HG03439 (cell line): ENCODE data around the gene CDKL4.
A peak's percentile ranks its signal among the peaks of the same experiment; 100 is the strongest.
"Not testable (repeated sequence)": the region's sequence is repeated elsewhere in the genome, so short reads cannot be mapped to it uniquely, and the experiment has no call there.

Experiments used
- ATAC-seq: cut with Tn5 transposase; IDR thresholded peaks from one replicate; pipeline ENCODE4 v1.9.1; 2021; ENCODE audit warnings: mild to moderate bottlenecking, moderate library complexity; ENCODE audit not compliant: unreplicated experiment

The CDKL4 gene

DNA sequence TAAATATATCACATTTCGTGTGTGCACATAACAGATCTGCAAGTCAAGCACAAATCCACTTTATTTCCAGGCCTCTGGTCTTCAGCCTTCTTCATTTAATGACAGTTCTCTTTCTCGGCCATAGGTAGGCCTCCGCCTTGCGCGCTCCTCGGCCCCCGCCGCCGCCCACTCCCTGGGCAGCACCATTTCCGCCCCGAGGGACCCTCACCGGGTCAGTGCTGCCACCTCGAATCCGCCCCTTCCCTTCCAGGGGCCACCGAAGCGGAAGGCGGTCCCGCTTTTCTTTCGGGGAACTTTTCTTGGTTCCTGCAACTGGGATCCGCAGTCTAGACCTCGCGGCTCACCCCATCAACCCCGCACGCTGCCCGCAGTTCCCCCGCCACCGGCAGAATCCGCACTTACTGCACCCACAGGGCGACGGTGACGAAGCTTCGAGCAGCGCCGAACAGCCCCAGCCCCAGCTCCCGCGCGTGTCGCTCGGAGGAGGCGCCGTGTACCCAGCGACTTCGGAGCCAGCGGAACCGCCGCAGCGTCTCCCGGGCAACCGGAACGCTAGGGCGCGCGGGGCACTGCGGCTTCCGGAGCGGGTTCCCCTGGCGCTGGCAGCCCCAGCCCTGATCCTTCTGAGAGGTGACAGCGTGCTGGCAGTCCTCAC, at the start of gene CDKL4:
Gene CDKL4 (minus strand): TSS at position 502 of the 655 bp plus-strand sequence.
- no peak for ATAC-seq

GRCh38 chr2:39290433-39290832, 46.7 kb upstream of the CDKL4 start:
- ATAC-seq = no peak

DNA sequence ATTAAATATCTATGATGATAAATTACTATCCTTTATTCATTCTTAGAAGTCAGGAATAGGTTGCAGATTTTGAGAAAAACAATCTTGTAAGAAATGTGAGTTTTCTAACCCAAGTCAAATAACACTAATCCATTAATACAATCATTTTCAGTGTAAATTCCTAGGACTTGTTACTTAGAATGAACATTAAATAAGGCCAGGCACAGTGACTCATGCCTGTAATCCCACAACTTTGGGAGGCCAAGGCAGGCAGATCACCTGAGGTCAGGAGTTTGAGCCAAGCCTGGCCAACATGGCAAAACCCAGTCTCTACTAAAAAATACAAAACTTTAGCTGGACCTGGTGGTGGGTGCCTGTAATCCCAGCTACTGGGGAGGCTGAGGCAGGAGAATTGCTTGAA, 45.8 kb upstream of the CDKL4 start:
- ATAC-seq = no peak

DNA sequence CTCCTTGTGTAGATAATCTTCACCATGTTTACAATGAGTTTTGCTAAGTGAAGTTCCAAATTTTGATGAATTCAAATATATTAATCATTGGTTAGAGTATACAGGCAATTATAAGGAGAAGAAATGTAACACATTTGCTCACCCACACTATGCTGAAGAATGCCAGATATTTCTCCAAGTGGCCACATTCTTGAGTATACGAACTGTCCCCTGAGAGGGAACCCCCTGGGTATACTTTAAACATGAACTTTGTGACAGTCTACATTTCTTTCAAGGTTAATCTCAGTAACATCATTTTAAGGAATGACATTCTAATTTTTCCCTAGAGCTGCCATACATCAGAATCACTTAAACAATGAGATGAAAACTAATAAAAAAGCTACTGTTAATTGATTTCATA, 39.8 kb upstream of the CDKL4 start:
- ATAC-seq = no peak

- ATAC-seq = no peak
Measured at GRCh38 chr2:39281391-39281790, 37.6 kb upstream of the CDKL4 start.

DNA sequence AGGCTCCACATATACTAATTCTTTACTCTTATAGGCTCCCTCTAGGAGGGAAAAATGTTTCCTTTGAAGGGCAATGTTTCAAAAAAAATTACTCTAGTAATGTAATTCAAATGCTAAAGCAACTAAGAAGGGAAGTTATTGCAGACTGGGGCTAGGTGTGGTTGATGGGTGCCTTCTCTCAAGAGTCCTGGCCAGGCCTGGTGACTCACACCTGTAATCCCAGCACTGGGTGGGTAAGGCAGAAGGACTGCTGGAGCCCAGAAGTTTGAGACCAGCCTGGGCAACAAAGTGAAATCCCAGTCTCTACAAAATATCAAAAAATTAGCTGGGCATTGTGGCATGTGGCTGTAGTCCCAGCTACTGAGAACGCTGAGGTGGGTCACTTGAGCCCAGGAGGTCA, 31.2 kb upstream of the CDKL4 start:
- ATAC-seq = no peak

DNA sequence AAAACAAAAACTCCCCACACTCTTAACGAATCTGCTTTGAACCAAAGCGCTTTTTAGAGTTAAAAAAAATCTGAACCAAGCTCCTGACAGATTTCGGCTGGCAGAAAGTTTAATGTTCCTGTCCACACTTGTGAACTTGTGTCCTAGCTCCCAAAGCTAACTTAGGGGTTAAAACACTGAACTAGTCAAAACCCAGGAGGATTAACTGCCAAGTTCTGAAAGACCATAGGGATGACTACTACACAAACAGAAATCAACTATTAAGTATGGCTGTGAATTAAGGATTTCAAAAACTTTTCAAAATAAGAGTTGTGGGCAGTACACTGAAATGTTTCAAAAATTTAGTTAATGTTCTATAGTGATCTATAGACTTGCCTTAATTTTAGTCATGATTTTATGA, 26.2 kb upstream of the CDKL4 start:
- no peak for ATAC-seq

DNA sequence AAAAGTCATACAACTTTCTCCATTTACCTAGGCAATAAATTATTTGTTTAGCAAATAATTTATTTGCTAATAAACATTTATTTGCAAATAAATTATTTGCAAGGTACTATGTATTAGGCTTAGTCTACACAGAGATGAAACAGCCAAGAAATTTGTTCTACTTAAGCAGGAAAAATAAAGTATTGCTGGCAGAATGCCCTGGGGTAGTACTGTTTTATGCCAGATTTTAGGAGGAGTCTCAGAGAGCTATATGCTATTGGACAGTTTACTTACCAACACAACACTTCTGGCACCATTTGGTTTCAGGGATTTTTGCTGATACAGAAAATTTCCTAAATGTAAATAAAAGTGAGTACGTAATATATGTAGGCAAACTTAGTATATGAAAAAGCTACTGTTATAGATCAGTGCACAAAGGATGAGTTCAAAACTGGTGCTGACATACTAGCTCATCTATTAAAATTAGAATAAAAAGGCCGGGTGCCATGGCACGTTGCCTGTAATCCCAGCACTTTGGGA, 23.2 kb upstream of the CDKL4 start:
- ATAC-seq = no peak

- peak; percentile 76 for ATAC-seq
Measured at GRCh38 chr2:39266139-39266805, 22.5 kb upstream of the CDKL4 start.

DNA sequence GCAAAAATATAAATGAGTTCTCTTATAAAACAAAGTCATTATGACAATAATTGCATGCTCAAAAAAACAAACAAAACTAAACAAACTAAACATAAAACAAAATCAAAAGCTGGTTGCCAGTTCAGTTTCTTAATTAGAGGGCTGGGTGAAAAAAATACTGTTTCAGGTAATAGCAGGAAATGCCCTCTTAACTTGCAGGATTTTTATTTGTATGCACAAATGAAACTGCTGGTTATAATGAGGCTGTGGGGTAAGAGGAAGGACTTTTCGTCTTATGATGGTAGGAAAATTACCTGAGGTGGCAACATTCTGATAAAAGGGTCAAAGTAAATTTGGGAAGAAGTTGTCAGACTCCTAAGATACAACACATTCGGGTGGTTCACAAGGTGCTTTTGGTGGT, 21.5 kb upstream of the CDKL4 start:
- ATAC-seq = no peak

- ATAC-seq = peak; percentile 56
Measured at GRCh38 chr2:39264733-39265132, 21.0 kb upstream of the CDKL4 start.

DNA sequence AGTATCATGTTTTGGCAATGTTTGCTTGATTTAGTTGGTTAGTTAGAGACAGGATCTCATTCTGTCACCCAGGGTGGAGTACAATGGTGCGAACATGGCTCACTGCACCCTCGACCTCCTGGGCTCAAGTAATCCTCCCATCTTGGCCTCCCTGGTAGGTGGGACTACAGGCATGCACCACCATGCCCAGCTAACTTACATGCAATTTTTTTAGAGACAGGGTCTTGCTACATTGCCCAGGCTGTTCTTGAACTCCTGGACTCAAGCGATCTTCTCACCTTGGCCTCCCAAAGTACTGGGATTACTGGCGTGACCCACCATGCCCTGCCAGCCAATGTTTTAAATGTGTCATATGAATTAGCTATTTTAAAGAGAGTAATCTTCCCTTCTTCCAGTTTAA, 16.3 kb upstream of the CDKL4 start:
- no peak for ATAC-seq

DNA sequence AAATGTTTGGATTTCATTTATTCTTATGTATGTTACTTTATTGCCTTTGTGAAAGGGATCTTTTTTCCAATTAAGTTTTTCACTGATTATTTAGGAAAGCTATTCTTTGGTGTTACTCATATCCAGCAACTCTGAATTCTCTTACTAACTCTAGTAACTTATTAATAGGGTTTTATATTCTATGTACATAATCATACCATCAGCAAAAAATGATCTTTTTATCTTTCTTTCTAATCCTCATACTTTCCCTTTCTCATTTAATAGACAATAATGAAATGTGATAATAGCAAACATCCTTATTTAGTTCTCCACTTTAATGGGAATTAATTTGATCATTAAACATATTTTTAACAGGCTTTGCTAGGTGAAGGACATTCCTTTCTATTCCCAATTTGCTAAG, 12.3 kb upstream of the CDKL4 start:
- ATAC-seq = no peak

GRCh38 chr2:39252888-39253518, 9.2 kb upstream of the CDKL4 start:
- ATAC-seq = no peak

GRCh38 chr2:39247512-39248043, 3.8 kb upstream of the CDKL4 start:
- ATAC-seq = no peak

- no peak for ATAC-seq
Measured at GRCh38 chr2:39246382-39246980, 2.7 kb upstream of the CDKL4 start.

DNA sequence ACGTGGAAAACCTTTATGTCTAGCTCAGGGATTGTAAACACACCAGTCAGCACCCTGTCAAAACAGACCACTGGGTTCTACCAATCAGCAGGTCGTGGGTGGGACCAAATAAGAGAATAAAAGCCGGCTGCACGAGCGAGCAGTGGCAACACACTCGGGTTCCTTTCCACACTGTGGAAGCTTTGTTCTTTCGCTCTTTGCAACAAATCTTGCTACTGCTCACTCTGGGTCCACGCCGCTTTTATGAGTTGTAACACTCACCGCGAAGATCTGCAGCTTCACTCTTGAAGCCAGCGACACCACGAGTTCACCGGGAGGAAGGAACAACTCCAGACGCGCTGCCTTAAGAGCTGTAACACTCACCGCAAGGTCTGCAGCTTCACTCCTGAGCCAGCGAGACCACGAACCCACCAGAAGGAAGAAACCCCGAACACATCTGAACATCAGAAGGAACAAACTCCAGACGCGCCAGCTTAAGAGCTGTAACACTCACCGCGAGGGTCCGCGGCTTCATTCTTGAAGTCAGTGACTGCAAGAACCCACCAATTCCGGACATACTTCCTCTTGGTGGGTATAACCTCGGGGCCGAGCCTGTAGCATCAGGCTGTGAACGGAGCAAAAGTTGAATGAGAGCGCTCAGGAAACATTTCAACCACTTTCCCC, 1.3 kb upstream of the CDKL4 start:
- not testable (repeated sequence) for ATAC-seq

GRCh38 chr2:39244241-39244862, 582 bp upstream of the CDKL4 start:
- not testable (repeated sequence) for ATAC-seq

GRCh38 chr2:39241588-39241987, 2.2 kb downstream of the CDKL4 start:
- no peak for ATAC-seq

- ATAC-seq = no peak
Measured at GRCh38 chr2:39240758-39241157, 3.0 kb downstream of the CDKL4 start.
